Activated T-cell treated with anti-CD3 and anti-CD28 coated beads, Interleukin-2, amount 50 U/mL, for 24 hours (primary cell): ENCODE data around the gene NACAD.

Experiments
- DNase-seq: peaks from one replicate; pipeline ENCODE4 v3.0.0-alpha.2; 2020
- H3K27ac Mint-ChIP-seq: 2 replicates; pipeline ENCODE4 v1.8.0; 2020; ENCODE audit warnings: mild to moderate bottlenecking, mixed read lengths
- H3K27me3 Mint-ChIP-seq: 2 replicates; pipeline ENCODE4 v1.8.0; 2020; ENCODE audit warnings: mixed read lengths
- H3K36me3 Mint-ChIP-seq: 2 replicates; pipeline ENCODE4 v1.8.0; 2020; ENCODE audit warnings: low read depth, mixed read lengths
- H3K4me1 Mint-ChIP-seq: 2 replicates; pipeline ENCODE4 v1.8.0; 2020; ENCODE audit warnings: low read depth, mixed read lengths
- H3K4me3 Mint-ChIP-seq: 2 replicates; pipeline ENCODE4 v1.8.0; 2020; ENCODE audit warnings: mild to moderate bottlenecking, moderate library complexity, mixed read lengths
- H3K9me3 Mint-ChIP-seq: 2 replicates; pipeline ENCODE4 v1.8.0; 2020; ENCODE audit warnings: mixed read lengths

NACAD gene

DNA sequence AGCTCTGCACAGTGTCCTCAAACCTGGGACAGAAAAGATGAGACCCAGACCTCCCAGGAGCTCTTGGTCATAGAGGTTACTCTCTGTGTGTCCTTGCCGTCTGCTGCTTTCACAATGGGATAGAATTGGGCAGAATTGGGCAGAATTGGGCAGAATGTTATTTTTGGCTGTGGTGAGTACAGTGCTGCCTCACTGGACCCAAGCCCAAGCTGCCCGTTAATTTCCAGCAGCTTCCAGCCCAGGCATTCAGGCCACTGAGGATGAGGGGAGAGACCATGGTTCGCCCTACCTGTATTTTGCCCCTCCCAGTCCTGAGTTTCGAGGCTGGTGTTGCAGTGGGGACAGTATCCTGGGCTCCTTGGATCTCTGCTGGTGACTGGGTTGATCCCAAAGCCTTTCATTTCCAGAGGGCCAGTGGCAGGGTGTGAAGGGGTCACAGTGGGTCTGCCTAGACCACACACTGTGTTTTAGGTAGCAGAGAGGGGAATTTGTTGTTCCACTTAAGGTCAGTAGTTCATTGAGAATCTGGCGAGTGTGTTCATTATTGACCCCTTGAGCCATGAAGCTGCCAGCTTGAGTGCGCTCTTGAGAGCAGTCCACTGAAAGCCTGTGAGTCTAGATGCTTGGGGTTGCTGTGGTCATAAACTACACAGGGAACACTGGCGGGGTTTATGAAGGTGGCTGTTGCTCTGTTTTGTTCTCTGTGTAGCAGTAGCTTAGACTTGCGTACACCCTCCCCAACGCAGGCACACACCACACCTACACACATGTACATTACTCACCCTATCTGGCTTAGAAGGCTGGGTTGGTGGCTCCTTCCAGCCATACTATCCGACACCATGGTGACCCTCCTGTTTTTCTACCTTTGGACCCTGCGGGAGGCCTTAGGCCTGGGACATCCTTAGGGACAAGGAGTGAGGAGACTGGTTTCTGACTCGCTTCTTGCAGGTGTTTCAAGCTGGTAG lies 23.5 kb downstream of the NACAD start:
- DNase-seq = peak; percentile 29
- peak overlapping the region; percentile 75 for H3K27ac Mint-ChIP-seq

DNA sequence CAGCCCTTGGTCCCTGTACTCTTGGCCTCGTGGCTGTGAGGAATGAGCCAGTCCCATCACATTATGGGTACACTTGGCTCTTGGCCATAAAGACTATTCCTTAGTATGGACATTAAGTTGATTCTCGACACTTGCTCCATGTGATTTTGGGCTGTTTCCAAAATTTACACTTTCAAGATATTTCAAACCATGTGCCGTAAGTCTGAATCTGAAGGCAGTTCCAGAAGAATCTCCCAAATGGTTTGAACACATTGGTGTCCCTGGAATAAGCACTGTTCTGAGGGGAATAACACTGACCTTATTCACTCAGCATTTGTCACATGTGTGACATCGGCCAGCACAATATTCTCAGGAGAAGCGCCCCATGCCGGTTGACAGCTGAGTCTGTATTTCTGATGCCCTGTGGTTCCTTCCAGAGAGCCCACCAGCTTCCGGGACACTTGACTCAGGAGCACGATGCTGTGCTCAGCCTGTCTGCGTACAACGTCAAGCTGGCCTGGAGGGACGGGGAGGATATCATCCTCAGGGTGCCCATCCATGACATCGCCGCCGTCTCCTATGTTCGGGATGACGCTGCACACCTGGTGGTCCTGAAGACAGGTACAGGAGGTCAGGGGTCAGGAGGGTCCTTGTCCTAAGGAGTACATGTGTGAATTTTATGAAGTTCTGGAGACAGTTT lies 24.6 kb downstream of the NACAD start:
- peak overlapping the region; percentile 75 for H3K27ac Mint-ChIP-seq
- DNase-seq = peak; percentile 15
- no peak overlapping the region for H3K4me3 Mint-ChIP-seq
- peaks cover 79% of the 10 kb centered on the region for H3K36me3 Mint-ChIP-seq
- H3K27me3 Mint-ChIP-seq = no peaks in the 10 kb centered on the region
- peaks cover 52% of the 10 kb centered on the region for H3K4me1 Mint-ChIP-seq
- no peaks in the 10 kb centered on the region for H3K9me3 Mint-ChIP-seq

More for the DNA sequence above, 23.5 kb downstream of the NACAD start:
- Mint-ChIP-seq H3K36me3 (peaks cover 86% of the 10 kb centered on the region), H3K4me1 (peaks cover 44% of the 10 kb centered on the region), H3K27me3 (no peaks in the 10 kb centered on the region), H3K9me3 (no peaks in the 10 kb centered on the region), H3K4me3 (no peak overlapping the region)

DNA sequence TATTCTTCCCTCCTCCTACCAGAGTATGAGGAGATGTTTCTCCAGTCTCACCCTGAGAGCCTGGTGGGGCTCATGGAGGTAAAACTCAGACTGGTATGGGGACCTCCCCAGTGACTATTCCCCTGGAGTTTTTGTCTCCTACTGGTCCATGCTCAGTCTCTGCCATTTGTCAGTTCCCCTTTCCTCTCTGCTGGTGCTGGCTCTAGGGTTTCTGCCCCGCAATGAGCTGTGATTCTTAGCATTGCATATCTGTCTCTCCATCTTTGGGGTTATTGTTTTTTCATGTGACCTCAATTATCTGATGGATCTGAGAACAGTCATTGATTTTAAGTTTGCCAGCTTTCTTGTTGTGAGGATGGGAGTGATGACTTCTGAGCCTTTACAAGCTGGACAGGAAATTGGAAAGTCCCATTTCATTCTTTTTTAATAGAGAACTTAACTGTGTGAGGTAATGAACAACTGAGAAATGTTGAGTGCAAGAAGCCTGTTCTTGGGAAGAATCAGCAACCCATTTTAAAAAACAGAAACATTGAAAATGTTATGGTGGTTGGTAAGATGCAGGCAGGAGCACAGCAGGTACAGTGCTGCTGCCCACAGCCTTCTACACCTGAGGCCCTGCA lies 26.9 kb downstream of the NACAD start:
- peak overlapping the region; percentile 73 for H3K27ac Mint-ChIP-seq
- no peak for DNase-seq
- peaks cover 65% of the 10 kb centered on the region for H3K4me1 Mint-ChIP-seq
- H3K4me3 Mint-ChIP-seq = no peak overlapping the region
- H3K36me3 Mint-ChIP-seq = peaks cover 75% of the 10 kb centered on the region
- H3K27me3 Mint-ChIP-seq = no peaks in the 10 kb centered on the region
- H3K9me3 Mint-ChIP-seq = no peaks in the 10 kb centered on the region

DNA sequence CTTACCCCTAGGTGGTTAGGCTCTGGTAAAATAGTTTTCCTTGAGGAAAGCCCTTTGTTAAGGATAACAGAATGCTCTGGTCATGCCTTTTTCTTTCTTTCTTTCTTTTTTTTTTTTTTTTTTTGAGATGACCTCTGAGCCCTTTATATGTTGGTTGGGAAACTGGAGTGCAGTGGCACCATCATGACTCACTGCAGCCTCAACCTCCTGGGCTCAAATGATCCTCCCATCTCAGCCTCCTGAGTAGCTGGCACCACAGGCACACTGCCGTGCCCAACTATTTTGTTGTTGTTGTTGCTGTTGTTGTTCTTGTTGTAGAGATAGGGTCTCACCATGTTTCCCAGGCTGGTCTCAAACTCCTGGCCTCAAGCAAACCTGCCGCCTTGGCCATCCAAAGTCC lies 27.4 kb downstream of the NACAD start:
- peaks cover 74% of the 10 kb centered on the region for H3K36me3 Mint-ChIP-seq
- H3K9me3 Mint-ChIP-seq = no peaks in the 10 kb centered on the region
- H3K4me3 Mint-ChIP-seq = no peak overlapping the region
- DNase-seq = no peak
- H3K4me1 Mint-ChIP-seq = peaks cover 68% of the 10 kb centered on the region
- no peaks in the 10 kb centered on the region for H3K27me3 Mint-ChIP-seq
- peak overlapping the region; percentile 73 for H3K27ac Mint-ChIP-seq

DNA sequence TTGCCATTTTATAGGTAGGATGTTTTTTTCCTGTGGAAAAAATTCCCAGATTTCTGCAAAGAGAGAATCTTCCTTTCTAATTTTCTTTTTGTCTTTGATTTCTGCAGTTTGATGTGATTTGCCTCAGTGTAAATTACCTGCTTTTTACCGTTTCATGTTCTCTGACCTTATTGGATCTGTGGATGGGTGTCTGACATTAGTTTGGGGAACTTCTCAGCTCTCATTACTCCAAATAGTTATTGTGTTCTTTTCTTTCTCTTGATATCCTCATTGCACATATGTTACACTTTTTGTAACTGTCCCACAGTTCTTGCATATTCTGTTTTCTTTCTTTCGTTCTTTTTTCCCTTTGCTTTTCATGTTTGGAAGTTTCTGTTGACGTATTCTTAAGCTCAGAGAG lies 28.5 kb downstream of the NACAD start:
- Mint-ChIP-seq H3K4me1 (peaks cover 74% of the 10 kb centered on the region), H3K4me3 (no peak overlapping the region), H3K36me3 (peaks cover 75% of the 10 kb centered on the region)

DNA sequence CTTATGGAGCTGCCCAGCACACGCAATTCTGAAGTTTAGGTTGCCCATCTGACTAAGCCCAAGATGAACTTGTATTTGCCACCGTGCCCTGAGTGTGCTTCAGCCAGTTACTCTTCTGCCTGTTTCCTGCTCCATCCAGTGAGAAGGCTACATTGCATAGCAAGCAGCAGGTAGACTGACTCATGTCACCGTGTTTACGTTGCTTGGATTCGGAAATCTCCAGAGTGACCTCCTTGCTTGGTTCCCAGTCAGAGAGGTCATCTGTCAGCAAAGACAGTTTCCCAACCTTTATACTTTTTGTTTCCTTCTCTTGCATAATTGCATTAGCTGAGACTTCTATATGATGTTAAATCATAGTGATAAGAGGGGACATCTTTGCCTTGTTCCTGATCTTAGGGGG lies 30.9 kb downstream of the NACAD start:
- Mint-ChIP-seq H3K36me3 (peaks cover 72% of the 10 kb centered on the region), H3K9me3 (no peaks in the 10 kb centered on the region), H3K4me3 (no peak overlapping the region), H3K4me1 (peaks cover 78% of the 10 kb centered on the region), H3K27ac (no peak overlapping the region), H3K27me3 (no peaks in the 10 kb centered on the region)
- DNase-seq = peak; percentile 12

More for the DNA sequence above, 28.5 kb downstream of the NACAD start:
- H3K27me3 Mint-ChIP-seq = no peaks in the 10 kb centered on the region
- no peak for DNase-seq
- H3K9me3 Mint-ChIP-seq = no peaks in the 10 kb centered on the region
- H3K27ac Mint-ChIP-seq = peak overlapping the region; percentile 73

DNA sequence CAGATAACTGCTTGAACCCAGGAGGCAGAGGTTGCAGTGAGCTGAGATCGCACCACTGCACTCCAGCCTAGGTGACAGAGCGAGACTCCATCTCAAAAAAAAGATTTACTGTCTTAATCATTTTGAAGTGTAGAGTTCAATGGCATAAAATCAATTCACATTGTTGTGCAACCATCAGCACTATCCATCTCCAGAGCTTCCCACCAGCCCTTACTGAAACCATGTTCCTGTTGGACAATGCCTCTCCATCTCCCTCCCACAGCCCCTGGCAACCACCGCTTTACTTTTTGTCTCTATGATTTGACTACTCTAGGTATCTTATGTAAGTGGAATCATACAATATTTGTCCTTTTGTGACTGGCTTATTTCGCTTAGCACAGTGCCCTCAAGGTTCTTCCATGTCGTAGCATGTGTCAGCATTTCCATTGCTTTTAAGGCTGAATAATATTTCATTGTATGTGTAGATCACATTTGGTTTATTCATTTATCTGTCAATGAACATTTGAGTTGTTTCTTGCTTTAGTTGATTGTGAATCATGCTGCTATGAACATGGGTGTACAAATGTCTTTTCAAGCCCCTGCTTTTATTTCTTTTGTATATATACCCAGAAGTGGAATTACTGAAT lies 33.1 kb downstream of the NACAD start:
- H3K4me3 Mint-ChIP-seq = no peak overlapping the region
- DNase-seq = peak; percentile 20
- peaks cover 69% of the 10 kb centered on the region for H3K36me3 Mint-ChIP-seq
- H3K4me1 Mint-ChIP-seq = peaks cover 73% of the 10 kb centered on the region
- H3K27ac Mint-ChIP-seq = peak overlapping the region; percentile 78
- H3K9me3 Mint-ChIP-seq = no peaks in the 10 kb centered on the region
- no peaks in the 10 kb centered on the region for H3K27me3 Mint-ChIP-seq

DNA sequence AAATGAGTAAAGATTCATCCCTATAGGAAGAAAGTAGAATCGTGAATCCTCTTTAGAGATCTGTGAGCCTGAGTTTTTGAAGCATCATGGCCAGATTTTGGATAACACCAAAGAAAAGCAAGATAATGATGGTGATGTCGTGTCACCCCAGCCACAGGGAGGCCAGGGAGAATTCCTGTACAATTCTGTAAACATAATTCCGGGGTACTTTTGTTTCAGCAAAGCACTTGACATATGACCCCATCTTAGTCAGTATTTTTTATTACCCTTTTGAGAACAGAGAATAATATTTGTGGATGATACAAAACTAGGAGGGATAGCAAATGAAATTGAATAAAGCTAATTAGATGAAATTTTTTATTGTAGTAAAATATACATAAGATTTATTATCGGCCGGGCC lies 33.8 kb downstream of the NACAD start:
- peak overlapping the region; percentile 86 for H3K27ac Mint-ChIP-seq
- H3K4me1 Mint-ChIP-seq = peaks cover 73% of the 10 kb centered on the region
- DNase-seq = no peak
- H3K9me3 Mint-ChIP-seq = no peaks in the 10 kb centered on the region
- no peaks in the 10 kb centered on the region for H3K27me3 Mint-ChIP-seq
- H3K4me3 Mint-ChIP-seq = no peak overlapping the region
- peaks cover 70% of the 10 kb centered on the region for H3K36me3 Mint-ChIP-seq

DNA sequence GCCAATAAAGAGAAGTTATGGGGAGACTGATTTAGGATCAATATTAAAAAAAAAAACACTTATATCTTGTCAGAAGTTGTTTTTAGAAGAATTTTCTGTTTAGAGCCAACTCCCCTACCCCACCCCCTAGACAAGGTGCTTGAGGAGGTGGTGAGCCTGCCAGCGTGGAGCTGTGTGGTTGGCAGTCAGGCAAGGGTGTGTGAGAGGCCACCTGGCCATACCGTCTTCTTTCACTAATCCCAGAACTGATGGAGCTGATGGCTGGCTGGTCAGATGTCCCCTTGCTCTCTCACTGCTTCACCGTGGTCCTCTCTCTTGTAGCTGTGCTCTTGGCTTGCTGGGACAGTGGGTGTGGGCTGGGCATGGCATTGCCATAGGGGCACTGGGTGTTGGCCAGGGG lies 34.3 kb downstream of the NACAD start:
- DNase-seq = peak; percentile 22
- Mint-ChIP-seq H3K4me3 (no peak overlapping the region), H3K27me3 (no peaks in the 10 kb centered on the region), H3K36me3 (peaks cover 71% of the 10 kb centered on the region), H3K9me3 (no peaks in the 10 kb centered on the region), H3K4me1 (peaks cover 70% of the 10 kb centered on the region), H3K27ac (peak overlapping the region; percentile 86)

DNA sequence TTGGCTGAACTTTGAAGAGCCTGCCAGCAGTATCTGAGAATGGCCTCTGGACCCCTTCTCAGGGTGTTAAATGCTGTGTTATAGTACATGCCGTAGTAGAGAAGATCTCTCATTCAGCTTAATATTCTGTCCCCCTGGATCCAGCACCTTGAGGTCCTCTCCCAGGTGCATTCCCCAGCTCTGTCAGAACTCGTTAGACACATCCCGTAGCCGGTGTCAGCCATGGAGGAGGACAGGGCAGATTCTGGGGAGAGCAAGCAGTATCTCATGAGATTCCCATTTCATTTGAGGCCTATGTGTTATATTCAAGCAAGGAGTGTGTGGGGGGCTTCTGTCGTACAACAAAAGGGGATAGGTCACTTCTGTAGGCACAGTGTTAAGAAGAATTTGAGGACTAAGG lies 34.8 kb downstream of the NACAD start:
- H3K9me3 Mint-ChIP-seq = no peaks in the 10 kb centered on the region
- H3K27me3 Mint-ChIP-seq = no peaks in the 10 kb centered on the region
- H3K36me3 Mint-ChIP-seq = peaks cover 75% of the 10 kb centered on the region
- no peak overlapping the region for H3K4me3 Mint-ChIP-seq
- peak; percentile 20 for DNase-seq
- peaks cover 72% of the 10 kb centered on the region for H3K4me1 Mint-ChIP-seq
- peak overlapping the region; percentile 55 for H3K27ac Mint-ChIP-seq

DNA sequence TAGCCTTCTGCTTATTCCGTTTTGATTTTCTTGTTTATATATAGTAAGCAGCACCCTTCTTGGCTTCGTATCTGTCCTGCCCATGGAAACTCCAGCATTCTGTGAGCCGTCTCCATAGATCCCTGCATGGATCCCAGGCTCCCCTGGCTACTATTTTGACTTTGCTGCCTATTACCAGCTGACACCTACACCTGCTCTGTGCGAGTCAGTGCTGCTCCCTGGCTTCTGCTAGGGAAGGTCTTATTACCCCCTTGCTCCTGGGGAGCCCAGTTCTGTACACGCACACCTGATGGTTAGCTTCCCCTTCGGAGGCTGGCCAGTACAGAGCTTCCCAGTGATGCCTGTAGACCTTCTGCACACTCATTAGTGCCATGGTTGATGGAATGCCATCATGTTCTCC lies 35.4 kb downstream of the NACAD start:
- peak; percentile 15 for DNase-seq
- Mint-ChIP-seq H3K4me3 (no peak overlapping the region), H3K36me3 (peaks cover 79% of the 10 kb centered on the region), H3K9me3 (no peaks in the 10 kb centered on the region), H3K27ac (peak overlapping the region; percentile 55), H3K4me1 (peaks cover 75% of the 10 kb centered on the region), H3K27me3 (no peaks in the 10 kb centered on the region)

DNA sequence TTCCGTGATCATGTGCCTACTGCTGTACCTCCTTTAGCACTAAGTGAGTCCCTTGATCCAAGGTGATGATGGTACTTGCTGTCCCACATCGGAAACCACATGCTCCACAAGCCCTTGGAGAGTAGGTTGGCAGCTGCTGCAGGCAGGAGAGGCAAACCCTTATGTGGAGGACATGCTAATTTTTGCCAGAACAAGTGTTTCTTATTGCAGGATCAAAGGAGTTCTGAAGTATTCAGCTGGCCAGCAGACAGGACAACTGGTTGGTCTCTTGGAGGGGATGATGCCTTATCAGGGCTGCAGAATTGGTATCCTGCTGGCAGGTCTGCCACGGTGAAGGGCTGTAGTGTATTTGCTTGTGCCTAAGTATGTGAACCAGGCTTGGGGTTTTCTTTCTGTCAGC lies 36.8 kb downstream of the NACAD start:
- Mint-ChIP-seq H3K36me3 (peaks cover 78% of the 10 kb centered on the region), H3K9me3 (no peaks in the 10 kb centered on the region), H3K4me3 (no peak overlapping the region), H3K27ac (peak overlapping the region; percentile 75), H3K27me3 (no peaks in the 10 kb centered on the region), H3K4me1 (peaks cover 74% of the 10 kb centered on the region)
- DNase-seq = peak; percentile 9

DNA sequence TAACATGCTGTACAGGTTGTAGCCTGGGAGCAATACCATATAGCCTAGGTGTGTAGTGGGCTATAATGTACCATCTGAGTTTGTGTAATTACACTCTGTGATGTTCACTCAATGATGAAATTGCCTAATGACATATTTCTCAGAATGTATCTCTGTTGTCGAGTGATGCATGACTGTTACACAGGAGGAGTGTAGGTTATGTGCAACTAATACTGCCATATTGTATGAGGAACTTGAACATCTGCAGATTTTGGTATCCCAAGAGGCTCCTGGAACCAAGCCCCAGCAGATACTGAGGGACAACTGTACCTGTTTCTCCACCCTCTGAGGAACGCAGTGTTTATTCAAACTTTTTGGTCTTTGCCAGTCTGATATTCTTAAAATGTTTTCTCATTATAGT lies 38.6 kb downstream of the NACAD start:
- no peaks in the 10 kb centered on the region for H3K9me3 Mint-ChIP-seq
- no peak for DNase-seq
- H3K4me1 Mint-ChIP-seq = peaks cover 72% of the 10 kb centered on the region
- peaks cover 82% of the 10 kb centered on the region for H3K36me3 Mint-ChIP-seq
- no peaks in the 10 kb centered on the region for H3K27me3 Mint-ChIP-seq
- H3K27ac Mint-ChIP-seq = peak overlapping the region; percentile 22
- no peak overlapping the region for H3K4me3 Mint-ChIP-seq

DNA sequence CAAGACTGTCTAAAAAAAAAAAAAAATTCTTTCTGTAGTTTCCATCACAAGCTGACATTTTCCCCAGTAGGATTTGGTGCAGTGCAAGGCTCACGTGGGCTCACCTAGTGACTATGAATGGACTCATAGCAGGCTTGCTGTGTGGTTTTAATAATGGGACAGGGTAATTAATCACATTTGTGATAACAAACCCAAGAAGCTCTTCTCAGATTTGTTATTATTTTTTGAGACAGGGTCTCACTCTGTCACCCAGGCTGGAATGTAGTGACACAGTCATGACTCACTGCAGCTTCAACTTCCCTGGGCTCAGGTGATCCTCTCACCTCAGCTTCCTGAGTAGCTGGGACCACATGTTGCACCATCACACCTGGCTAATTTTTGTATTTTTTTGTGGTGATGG lies 40.0 kb downstream of the NACAD start:
- peak overlapping the region; percentile 69 for H3K27ac Mint-ChIP-seq
- peaks cover 70% of the 10 kb centered on the region for H3K4me1 Mint-ChIP-seq
- peak; percentile 24 for DNase-seq
- no peak overlapping the region for H3K4me3 Mint-ChIP-seq
- H3K36me3 Mint-ChIP-seq = peaks cover 84% of the 10 kb centered on the region
- no peaks in the 10 kb centered on the region for H3K27me3 Mint-ChIP-seq
- no peaks in the 10 kb centered on the region for H3K9me3 Mint-ChIP-seq
